IMR-90 (cell line): Measurements from ENCODE around the gene ADAM33. TPM values are rescaled to one million over a fixed set of nuclear protein-coding genes. Genes with fewer than 3 reads are reported as not detected.

ENCODE experiments used
- ATAC-seq: fragments of 200-7000 bp; cut with Tn5 transposase; 2 replicates; pipeline ENCODE4 v1.9.1; 2020; ENCODE audit warnings: low read depth, mild to moderate bottlenecking, moderate library complexity
- BruUV-seq: library from RNA; stranded (reverse); fragments of 400-500 nt; replicated peaks from 2 replicates; lab custom pipeline; 2021; lab: Mats Ljungman, UMichigan
- CTCF ChIA-PET: fragments of 300-600 bp; formaldehyde crosslinking; extraction: SDS; loops from one replicate; lab custom pipeline; 2021; ENCODE audit warnings: antibody characterized with exemption; lab: Yijun Ruan, JAX
- POLR2A ChIA-PET: fragments of 300-600 bp; sonication (Branson Sonifier 250); formaldehyde crosslinking; loops from one replicate; lab custom pipeline; 2022; ENCODE audit warnings: antibody characterized with exemption; ENCODE audit not compliant: unreplicated experiment; lab: Charles Lee
- DNase-seq: peaks from one replicate; pipeline ENCODE4 v3.0.0; 2013
- H2AFZ ChIP-seq: replicated peaks from 2 replicates; pipeline ENCODE3; 2013; ENCODE audit warnings: low read length, mild to moderate bottlenecking; ENCODE audit not compliant: poor library complexity
- H2AK5ac ChIP-seq: 2 replicates; pipeline ENCODE4 v1.6.1; 2013; ENCODE audit warnings: low read depth, low read length, inconsistent platforms
- H2AK9ac ChIP-seq: replicated peaks from 2 replicates; pipeline ENCODE3; 2013; ENCODE audit warnings: mild to moderate bottlenecking, low read depth, low read length, moderate library complexity; ENCODE audit not compliant: poor library complexity
- H2BK120ac ChIP-seq: 2 replicates; pipeline ENCODE4 v1.6.1; 2013; ENCODE audit warnings: low read depth, low read length, inconsistent platforms
- H2BK15ac ChIP-seq: 3 replicates; pipeline ENCODE4 v1.6.1; 2013; ENCODE audit warnings: low read depth, low read length, inconsistent platforms
- H2BK20ac ChIP-seq: 2 replicates; pipeline ENCODE4 v1.6.1; 2013; ENCODE audit warnings: low read depth, mild to moderate bottlenecking, inconsistent platforms, low read length, moderate library complexity
- H2BK5ac ChIP-seq: 2 replicates; pipeline ENCODE4 v1.6.1; 2013; ENCODE audit warnings: mild to moderate bottlenecking, low read depth, low read length, inconsistent platforms; ENCODE audit not compliant: poor library complexity, severe bottlenecking
- H3K14ac ChIP-seq: replicated peaks from 2 replicates; pipeline ENCODE4 v1.6.1; 2013; ENCODE audit warnings: low read depth, low read length, inconsistent platforms
- H3K18ac ChIP-seq: 2 replicates; pipeline ENCODE4 v1.6.1; 2013; ENCODE audit warnings: low read depth, low read length, control low read depth
- H3K23ac ChIP-seq: 2 replicates; pipeline ENCODE4 v1.6.1; 2013; ENCODE audit warnings: low read depth, low read length, inconsistent platforms
- H3K27ac ChIP-seq: 2 replicates; pipeline ENCODE4 v1.5.1; 2013; ENCODE audit warnings: mild to moderate bottlenecking, control low read depth, low read length; ENCODE audit not compliant: insufficient read depth
- H3K27me3 ChIP-seq: 2 replicates; pipeline ENCODE4 v1.6.1; 2013; ENCODE audit warnings: low read length; ENCODE audit not compliant: control insufficient read depth, insufficient read depth
- H3K36me3 ChIP-seq: 2 replicates; pipeline ENCODE4 v1.6.1; 2013; ENCODE audit warnings: low read length, mixed read lengths; ENCODE audit not compliant: control insufficient read depth, insufficient read depth
- H3K4ac ChIP-seq: 2 replicates; pipeline ENCODE4 v1.6.1; 2013; ENCODE audit warnings: low read depth, low read length, inconsistent platforms
- H3K4me1 ChIP-seq: 2 replicates; pipeline ENCODE4 v1.6.1; 2013; ENCODE audit warnings: low read length, mixed read lengths; ENCODE audit not compliant: control insufficient read depth, insufficient read depth
- H3K4me2 ChIP-seq: 2 replicates; pipeline ENCODE4 v1.6.1; 2013; ENCODE audit warnings: low read depth, mild to moderate bottlenecking, control low read depth, low read length, moderate library complexity
- H3K4me3 ChIP-seq: 2 replicates; pipeline ENCODE4 v1.5.1; 2013; ENCODE audit warnings: low read depth, mild to moderate bottlenecking, control low read depth, low read length, moderate library complexity; ENCODE audit not compliant: insufficient read depth
- H3K56ac ChIP-seq: 2 replicates; pipeline ENCODE4 v1.6.1; 2013; ENCODE audit warnings: low read length, inconsistent platforms; ENCODE audit not compliant: insufficient read depth; ENCODE audit errors: extremely low read depth
- H3K79me1 ChIP-seq, 2 experiments: 2 replicates each; pipeline ENCODE4 v1.6.1; 2013; ENCODE audit warnings: low read length in 2 of 2, inconsistent platforms in 1 of 2, low read depth in 1 of 2
- H3K9ac ChIP-seq: 2 replicates; pipeline ENCODE4 v1.6.1; 2013; ENCODE audit warnings: low read depth, low read length, control low read depth
- H3K9me1 ChIP-seq: 2 replicates; pipeline ENCODE4 v1.6.1; 2013; ENCODE audit warnings: low read length, inconsistent platforms; ENCODE audit not compliant: insufficient read depth
- H3K9me3 ChIP-seq: 2 replicates; pipeline ENCODE4 v1.6.1; 2013; ENCODE audit warnings: low read length; ENCODE audit not compliant: control insufficient read depth, insufficient read depth
- H4K20me1 ChIP-seq: 2 replicates; pipeline ENCODE4 v1.6.1; 2013; ENCODE audit warnings: low read length, inconsistent platforms; ENCODE audit not compliant: insufficient read depth
- H4K5ac ChIP-seq: 2 replicates; pipeline ENCODE4 v1.6.1; 2013; ENCODE audit warnings: mild to moderate bottlenecking, low read depth, low read length, control low read depth
- H4K8ac ChIP-seq, 2 experiments: 2 replicates each; pipeline ENCODE4 v1.6.1; 2013; ENCODE audit warnings: low read depth in 2 of 2, low read length in 2 of 2, control low read depth in 1 of 2, inconsistent platforms in 1 of 2
- H4K91ac ChIP-seq: 2 replicates; pipeline ENCODE4 v1.6.1; 2013; ENCODE audit warnings: low read depth, low read length, inconsistent platforms; ENCODE audit not compliant: insufficient read depth
- MAZ ChIP-seq: IDR thresholded peaks from 2 replicates; pipeline ENCODE4 v1.6.1; 2012; ENCODE audit warnings: low read depth, mild to moderate bottlenecking, low read length, improper control_type of control experiment, moderate library complexity, borderline replicate concordance
- MXI1 ChIP-seq: IDR thresholded peaks from 2 replicates; pipeline ENCODE4 v1.6.1; 2012; ENCODE audit warnings: low read depth, mild to moderate bottlenecking, low read length, moderate library complexity, borderline replicate concordance
- NFE2L2 ChIP-seq: fragments of 150-350 bp; IDR thresholded peaks from 2 replicates; pipeline ENCODE4 v1.6.1; 2016; ENCODE audit warnings: low read depth, mild to moderate bottlenecking, low read length
- POLR2A ChIP-seq: IDR thresholded peaks from 2 replicates; pipeline ENCODE4 v1.6.1; 2012; ENCODE audit warnings: mild to moderate bottlenecking, low read depth, low read length
- RCOR1 ChIP-seq: IDR thresholded peaks from 2 replicates; pipeline ENCODE4 v1.6.1; 2012; ENCODE audit warnings: mild to moderate bottlenecking, low read length, improper control_type of control experiment; ENCODE audit not compliant: insufficient replicate concordance
- RFX5 ChIP-seq: IDR thresholded peaks from 2 replicates; pipeline ENCODE4 v1.8.0; 2012; ENCODE audit warnings: low read depth, mild to moderate bottlenecking, low read length, moderate library complexity
- WGBS, 2 experiments: methylation state at CpG; one replicate each; pipeline versions ENCODE4 v1.1.5 to v1.1.7; 2013; ENCODE audit warnings: missing lambda C conversion rate in 2 of 2; ENCODE audit not compliant: insufficient read length in 1 of 2; ENCODE audit errors: extremely low coverage in 2 of 2; 5-methylcytosine and 5-hydroxymethylcytosine counted together
- dilution Hi-C: fragments of 300-500 bp; cut with HindIII; formaldehyde crosslinking; loops from one replicate; pipeline ENCODE4 v1.14.3; 2018; ENCODE audit warnings: low sequenced_read_pairs; ENCODE audit not compliant: unreplicated experiment
- in situ Hi-C: fragments of 300-500 bp; cut with MboI; formaldehyde crosslinking; loops from 3 replicates; pipeline ENCODE4 v1.14.3; 2019; ENCODE audit warnings: low sequenced_read_pairs, inconsistent platforms, mixed read lengths
- intact Hi-C: fragments of 100-400 bp; cut with micrococcal nuclease; formaldehyde crosslinking; loops from 2 replicates; pipeline ENCODE4 v1.10.0; 2022
- polyA plus RNA-seq, 3 experiments: library from polyadenylated mRNA; depleted of rRNA; stranded (reverse); fragments of >200 nt; gene quantifications; 2 replicates each; pipeline ENCODE4 v1.2.3, GENCODE V29; 2012; ENCODE audit warnings: low replicate concordance in 1 of 3
- total RNA-seq: library from RNA; depleted of rRNA; stranded (reverse); fragments of >200 nt; gene quantifications from 2 replicates; pipeline ENCODE4 v1.2.3, GENCODE V29; 2012
- TF ChIP-seq, protein P1 (sequence below): fragments of 150-350 bp; IDR thresholded peaks from 2 replicates; pipeline ENCODE4 v1.6.1; 2016; ENCODE audit warnings: low read depth, mild to moderate bottlenecking, low read length, moderate library complexity, borderline replicate concordance
- TF ChIP-seq, protein P2 (sequence below): conservative IDR thresholded peaks from 2 replicates; pipeline ENCODE4 v1.5.1; 2012; ENCODE audit warnings: mild to moderate bottlenecking, low read depth, low read length, improper control_type of control experiment

Gene ADAM33
- total and polyA plus RNA-seq, 2 of the 4 experiments (the other 2 are of a cell fraction): 0.18 to 1.7 TPM

DNA sequence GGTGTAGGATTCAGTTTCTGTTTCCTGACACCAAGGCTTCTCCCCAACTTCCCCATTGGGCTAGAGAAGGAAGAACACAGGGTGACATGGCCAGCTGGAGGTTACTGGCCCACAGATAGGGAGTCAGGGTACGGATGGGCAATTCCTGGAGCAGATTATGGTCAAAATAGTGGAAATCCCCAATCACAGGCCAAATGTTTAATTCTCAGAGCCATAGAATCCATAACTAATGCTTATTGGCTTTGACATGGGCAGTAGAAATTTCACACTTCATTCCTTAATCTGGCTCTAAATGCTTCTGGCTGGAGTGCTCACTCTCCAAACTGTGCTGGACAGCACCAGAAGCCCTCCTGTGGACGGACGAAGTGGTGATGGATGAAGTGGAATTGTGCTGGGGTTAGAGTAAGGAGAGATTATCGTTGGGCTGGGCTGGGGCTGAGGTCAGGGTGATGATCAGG lies 29.7 kb upstream of the ADAM33 start:
- H2AK9ac ChIP-seq: no peak overlapping the region
- no peak overlapping the region for H3K23ac ChIP-seq
- no peak overlapping the region for H3K9ac ChIP-seq
- ChIA-PET CTCF (interaction anchor here (0.6 to 2.4 kb wide), 8 partner anchors 11 to 376 kb away, joined by 3 to 19 read pairs (median 4); no protein-coding TSS in a partner anchor), POLR2A (no interaction called here)
- dilution Hi-C loops: no loop called here
- no peak overlapping the region for H2AK5ac ChIP-seq
- DNase-seq (no peak), ATAC-seq (no peak)
- no peak overlapping the region for H2BK20ac ChIP-seq
- H4K5ac ChIP-seq: no peak overlapping the region
- no peaks in the 10 kb centered on the region for H3K9me3 ChIP-seq
- H3K27me3 ChIP-seq: peaks cover 19% of the 10 kb centered on the region
- H3K4me3 ChIP-seq: no peak overlapping the region
- in situ Hi-C loops: no loop called here
- H2BK15ac ChIP-seq: no peak overlapping the region
- intact Hi-C loops: loop anchor here (1.0 kb wide), 2 partner anchors 35 to 148 kb away; no protein-coding TSS in a partner anchor
- H3K56ac ChIP-seq: no peak overlapping the region
- H3K36me3 ChIP-seq: no peaks in the 10 kb centered on the region
- no peaks in the 10 kb centered on the region for H3K79me1 ChIP-seq
- H4K8ac ChIP-seq: no peak overlapping the region
- no peaks in the 10 kb centered on the region for H3K9me1 ChIP-seq
- no peak overlapping the region for H3K14ac ChIP-seq
- H2AFZ ChIP-seq: no peak overlapping the region
- no peak overlapping the region for H3K4me2 ChIP-seq
- H4K91ac ChIP-seq: no peak overlapping the region
- H2BK120ac ChIP-seq: no peak overlapping the region
- no peak overlapping the region for H3K4ac ChIP-seq
- H3K27ac ChIP-seq: no peak overlapping the region
- TF ChIP-seq MAZ (no peak), RFX5 (no peak), RCOR1 (no peak), MXI1 (no peak), POLR2A (no peak), NFE2L2 (no peak)
- TF ChIP-seq, protein P1, sequence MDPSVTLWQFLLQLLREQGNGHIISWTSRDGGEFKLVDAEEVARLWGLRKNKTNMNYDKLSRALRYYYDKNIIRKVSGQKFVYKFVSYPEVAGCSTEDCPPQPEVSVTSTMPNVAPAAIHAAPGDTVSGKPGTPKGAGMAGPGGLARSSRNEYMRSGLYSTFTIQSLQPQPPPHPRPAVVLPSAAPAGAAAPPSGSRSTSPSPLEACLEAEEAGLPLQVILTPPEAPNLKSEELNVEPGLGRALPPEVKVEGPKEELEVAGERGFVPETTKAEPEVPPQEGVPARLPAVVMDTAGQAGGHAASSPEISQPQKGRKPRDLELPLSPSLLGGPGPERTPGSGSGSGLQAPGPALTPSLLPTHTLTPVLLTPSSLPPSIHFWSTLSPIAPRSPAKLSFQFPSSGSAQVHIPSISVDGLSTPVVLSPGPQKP: no peak
- TF ChIP-seq, protein P2, sequence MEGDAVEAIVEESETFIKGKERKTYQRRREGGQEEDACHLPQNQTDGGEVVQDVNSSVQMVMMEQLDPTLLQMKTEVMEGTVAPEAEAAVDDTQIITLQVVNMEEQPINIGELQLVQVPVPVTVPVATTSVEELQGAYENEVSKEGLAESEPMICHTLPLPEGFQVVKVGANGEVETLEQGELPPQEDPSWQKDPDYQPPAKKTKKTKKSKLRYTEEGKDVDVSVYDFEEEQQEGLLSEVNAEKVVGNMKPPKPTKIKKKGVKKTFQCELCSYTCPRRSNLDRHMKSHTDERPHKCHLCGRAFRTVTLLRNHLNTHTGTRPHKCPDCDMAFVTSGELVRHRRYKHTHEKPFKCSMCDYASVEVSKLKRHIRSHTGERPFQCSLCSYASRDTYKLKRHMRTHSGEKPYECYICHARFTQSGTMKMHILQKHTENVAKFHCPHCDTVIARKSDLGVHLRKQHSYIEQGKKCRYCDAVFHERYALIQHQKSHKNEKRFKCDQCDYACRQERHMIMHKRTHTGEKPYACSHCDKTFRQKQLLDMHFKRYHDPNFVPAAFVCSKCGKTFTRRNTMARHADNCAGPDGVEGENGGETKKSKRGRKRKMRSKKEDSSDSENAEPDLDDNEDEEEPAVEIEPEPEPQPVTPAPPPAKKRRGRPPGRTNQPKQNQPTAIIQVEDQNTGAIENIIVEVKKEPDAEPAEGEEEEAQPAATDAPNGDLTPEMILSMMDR: no peak
- H2BK5ac ChIP-seq: no peak overlapping the region
- BruUV-seq: no TSS peak
- H3K18ac ChIP-seq: no peak overlapping the region
- H4K20me1 ChIP-seq: no peaks in the 10 kb centered on the region
- 0% methylated on average over 1 of the region's 4 CpGs; no CpG with 5 or more reads in 1 of the 2 experiments for WGBS, 2 experiments
- H3K4me1 ChIP-seq: no peaks in the 10 kb centered on the region
